Cardiac muscle cell (in vitro differentiated cells and primary cell): ENCODE measurements around the gene TUBG1. TPM values are rescaled to one million over a fixed set of nuclear protein-coding genes. Genes with fewer than 3 reads are reported as not detected.
A peak's percentile ranks its signal among the peaks of the same experiment; 100 is the strongest.

ENCODE experiments used
- DNase-seq, 2 donors: peaks; one replicate each; pipeline versions ENCODE4 v3.0.0 to v3.0.0-alpha.2; 2010 to 2017; ENCODE audit warnings: low read depth in 1 of 2, low spot score in 1 of 2
- H3K27ac ChIP-seq: fragments of 200-600 bp; sonication (generic); 2 replicates; pipeline ENCODE4 v1.5.1; 2016
- H3K27me3 ChIP-seq: fragments of 200-600 bp; sonication (generic); 2 replicates; pipeline ENCODE4 v1.6.0; 2016; ENCODE audit warnings: control low read depth
- H3K36me3 ChIP-seq: fragments of 200-600 bp; sonication (generic); 2 replicates; pipeline ENCODE4 v1.5.1; 2016; ENCODE audit warnings: control low read depth
- H3K4me1 ChIP-seq: fragments of 200-600 bp; sonication (generic); 2 replicates; pipeline ENCODE4 v1.8.1; 2017; ENCODE audit warnings: low read depth, mild to moderate bottlenecking, mixed run types
- H3K4me3 ChIP-seq: fragments of 200-600 bp; sonication (generic); 2 replicates; pipeline ENCODE4 v1.5.1; 2016; ENCODE audit warnings: mild to moderate bottlenecking
- H3K9me3 ChIP-seq: fragments of 200-600 bp; sonication (generic); 2 replicates; pipeline ENCODE4 v1.5.1; 2017; ENCODE audit warnings: low read depth, mild to moderate bottlenecking, control low read depth
- polyA plus RNA-seq: library from polyadenylated mRNA; unstranded; fragments of >200 nt; fragmentation: Nextera tagmentation; extraction: Ambion mirVana; gene quantifications from 2 replicates; pipeline ENCODE4 v1.2.1, GENCODE V29; 2016
- total RNA-seq: library from RNA; depleted of rRNA; stranded (reverse); fragments of >200 nt; gene quantifications from 2 replicates; pipeline ENCODE4 v1.2.3, GENCODE V29; 2016
- TF ChIP-seq, protein P1 (sequence below): IDR thresholded peaks from 2 replicates; pipeline ENCODE4 v1.5.1; 2012; ENCODE audit warnings: low read depth, mild to moderate bottlenecking, low read length

TUBG1 gene
- total and polyA plus RNA-seq, 2 experiments from 2014 or later = 97.2 to 177 TPM

- peak; percentile 94 to 96 for DNase-seq
- Histone ChIP-seq H3K9me3 (no peaks in the 10 kb centered on the region), H3K27ac (peak within 1 kb of the TSS; percentile 78), H3K4me1 (peaks cover 12% of the 10 kb centered on the region), H3K27me3 (no peaks in the 10 kb centered on the region), H3K36me3 (peaks cover 30% of the 10 kb centered on the region), H3K4me3 (peak within 1 kb of the TSS; percentile 71)
- TF ChIP-seq, protein P1, sequence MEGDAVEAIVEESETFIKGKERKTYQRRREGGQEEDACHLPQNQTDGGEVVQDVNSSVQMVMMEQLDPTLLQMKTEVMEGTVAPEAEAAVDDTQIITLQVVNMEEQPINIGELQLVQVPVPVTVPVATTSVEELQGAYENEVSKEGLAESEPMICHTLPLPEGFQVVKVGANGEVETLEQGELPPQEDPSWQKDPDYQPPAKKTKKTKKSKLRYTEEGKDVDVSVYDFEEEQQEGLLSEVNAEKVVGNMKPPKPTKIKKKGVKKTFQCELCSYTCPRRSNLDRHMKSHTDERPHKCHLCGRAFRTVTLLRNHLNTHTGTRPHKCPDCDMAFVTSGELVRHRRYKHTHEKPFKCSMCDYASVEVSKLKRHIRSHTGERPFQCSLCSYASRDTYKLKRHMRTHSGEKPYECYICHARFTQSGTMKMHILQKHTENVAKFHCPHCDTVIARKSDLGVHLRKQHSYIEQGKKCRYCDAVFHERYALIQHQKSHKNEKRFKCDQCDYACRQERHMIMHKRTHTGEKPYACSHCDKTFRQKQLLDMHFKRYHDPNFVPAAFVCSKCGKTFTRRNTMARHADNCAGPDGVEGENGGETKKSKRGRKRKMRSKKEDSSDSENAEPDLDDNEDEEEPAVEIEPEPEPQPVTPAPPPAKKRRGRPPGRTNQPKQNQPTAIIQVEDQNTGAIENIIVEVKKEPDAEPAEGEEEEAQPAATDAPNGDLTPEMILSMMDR = no peak
Measured at GRCh38 chr17:42566883-42567573, 42.5 kb upstream of the TUBG1 start, which contains the start of gene MLX. MLX (plus strand) TSS chr17:42567100; CDS start chr17:42567125, 25 bp downstream.

GRCh38 chr17:42568341-42569111 is 41.0 kb upstream of the TUBG1 start:
- Histone ChIP-seq H3K4me3 (no peak overlapping the region), H3K36me3 (peaks cover 45% of the 10 kb centered on the region)
- TF ChIP-seq, protein P1 = no peak

GRCh38 chr17:42571435-42572225 is 37.9 kb upstream of the TUBG1 start:
- no peak overlapping the region for H3K27ac ChIP-seq
- H3K4me1 ChIP-seq = peaks cover under 1% of the 10 kb centered on the region
- H3K4me3 ChIP-seq = no peak overlapping the region
- H3K36me3 ChIP-seq = peaks cover 49% of the 10 kb centered on the region
- TF ChIP-seq, protein P1 = no peak
- H3K9me3 ChIP-seq = no peaks in the 10 kb centered on the region
- no peaks in the 10 kb centered on the region for H3K27me3 ChIP-seq
- no peak for DNase-seq

More at GRCh38 chr17:42568341-42569111, 41.0 kb upstream of the TUBG1 start:
- H3K27ac ChIP-seq = no peak overlapping the region
- H3K9me3 ChIP-seq = no peaks in the 10 kb centered on the region
- H3K27me3 ChIP-seq = no peaks in the 10 kb centered on the region
- no peak for DNase-seq
- peaks cover 3% of the 10 kb centered on the region for H3K4me1 ChIP-seq

GRCh38 chr17:42573095-42573494 is 36.4 kb upstream of the TUBG1 start:
- Histone ChIP-seq H3K4me1 (no peaks in the 10 kb centered on the region), H3K4me3 (no peak overlapping the region), H3K9me3 (no peaks in the 10 kb centered on the region), H3K36me3 (peaks cover 49% of the 10 kb centered on the region), H3K27me3 (no peaks in the 10 kb centered on the region), H3K27ac (no peak overlapping the region)
- no peak for DNase-seq
- TF ChIP-seq, protein P1 = no peak

DNA sequence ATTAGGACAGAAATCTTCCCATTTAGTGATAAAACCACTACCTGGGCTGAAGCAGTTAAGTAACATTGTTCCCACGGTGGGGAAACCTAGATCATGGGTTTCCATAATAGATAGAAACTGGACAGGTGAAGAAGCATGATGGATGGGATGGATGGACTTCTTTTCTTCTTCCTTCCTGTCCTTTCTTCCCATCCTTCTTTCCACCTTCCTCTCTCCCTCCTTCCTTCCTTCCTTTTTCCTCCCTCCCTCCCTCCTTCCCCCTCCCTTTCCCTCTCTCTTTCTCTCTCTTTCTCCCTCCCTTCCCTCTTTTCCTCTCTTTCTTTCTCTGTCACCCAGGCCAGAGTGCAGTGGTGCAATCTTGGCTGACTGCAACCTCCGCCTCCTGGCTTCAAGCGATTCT is 35.0 kb upstream of the TUBG1 start:
- H3K9me3 ChIP-seq = no peaks in the 10 kb centered on the region
- H3K36me3 ChIP-seq = peaks cover 40% of the 10 kb centered on the region
- H3K27me3 ChIP-seq = no peaks in the 10 kb centered on the region
- H3K4me3 ChIP-seq = no peak overlapping the region
- TF ChIP-seq, protein P1 = no peak
- no peak overlapping the region for H3K27ac ChIP-seq
- no peak for DNase-seq
- no peaks in the 10 kb centered on the region for H3K4me1 ChIP-seq
